ENCODE results near the gene TYMS. TPM values are rescaled to one million over a fixed set of nuclear protein-coding genes. Genes with fewer than 3 reads are reported as not detected.

The TYMS gene
- total RNA-seq, 1 donor from 2014 or later: 67.4 TPM

- no peak for DNase-seq (ENCODE audit: low spot score, unreplicated experiment)
- Mint-ChIP-seq H3K4me3 (ENCODE audit: low read depth) (no peak overlapping the region), H3K9me3 (ENCODE audit: low read depth) (no peaks in the 10 kb centered on the region), H3K27ac (no peak overlapping the region), H3K27me3 (no peaks in the 10 kb centered on the region), H3K36me3 (ENCODE audit: insufficient read depth) (peaks cover 15% of the 10 kb centered on the region), H3K4me1 (ENCODE audit: low read depth) (no peaks in the 10 kb centered on the region)
- TF ChIP-seq CTCF (IDR thresholded peaks at IDR 0.05; ENCODE audit: unreplicated experiment): no peak
These were observed 17.9 kb downstream of the TYMS start for GRCh38 chr18:675307-675706.

GRCh38 chr18:676069-676468, 18.6 kb downstream of the TYMS start:
- no peaks in the 10 kb centered on the region for H3K4me1 Mint-ChIP-seq (ENCODE audit: low read depth)
- no peak for TF ChIP-seq CTCF (IDR thresholded peaks at IDR 0.05; ENCODE audit: unreplicated experiment)
- H3K9me3 Mint-ChIP-seq (ENCODE audit: low read depth): no peaks in the 10 kb centered on the region
- no peak overlapping the region for H3K27ac Mint-ChIP-seq
- H3K27me3 Mint-ChIP-seq: no peaks in the 10 kb centered on the region
- H3K36me3 Mint-ChIP-seq (ENCODE audit: insufficient read depth): peaks cover 12% of the 10 kb centered on the region
- DNase-seq (ENCODE audit: low spot score, unreplicated experiment): no peak
- no peak overlapping the region for H3K4me3 Mint-ChIP-seq (ENCODE audit: low read depth)

- H3K27ac Mint-ChIP-seq: no peak overlapping the region
- no peaks in the 10 kb centered on the region for H3K4me1 Mint-ChIP-seq (ENCODE audit: low read depth)
- H3K36me3 Mint-ChIP-seq (ENCODE audit: insufficient read depth): peaks cover 12% of the 10 kb centered on the region
- no peaks in the 10 kb centered on the region for H3K9me3 Mint-ChIP-seq (ENCODE audit: low read depth)
- TF ChIP-seq CTCF (IDR thresholded peaks at IDR 0.05; ENCODE audit: unreplicated experiment): no peak
- DNase-seq (ENCODE audit: low spot score, unreplicated experiment): no peak
- no peak overlapping the region for H3K4me3 Mint-ChIP-seq (ENCODE audit: low read depth)
- no peaks in the 10 kb centered on the region for H3K27me3 Mint-ChIP-seq
These were observed 19.3 kb downstream of the TYMS start for GRCh38 chr18:676736-677135.

- H3K27me3 Mint-ChIP-seq: no peaks in the 10 kb centered on the region
- no peak for DNase-seq (ENCODE audit: low spot score, unreplicated experiment)
- H3K9me3 Mint-ChIP-seq (ENCODE audit: low read depth): no peaks in the 10 kb centered on the region
- no peak overlapping the region for H3K4me3 Mint-ChIP-seq (ENCODE audit: low read depth)
- H3K27ac Mint-ChIP-seq: no peak overlapping the region
- H3K36me3 Mint-ChIP-seq (ENCODE audit: insufficient read depth): peaks cover 14% of the 10 kb centered on the region
- H3K4me1 Mint-ChIP-seq (ENCODE audit: low read depth): no peaks in the 10 kb centered on the region
- TF ChIP-seq CTCF (IDR thresholded peaks at IDR 0.05; ENCODE audit: unreplicated experiment): no peak
These were observed 19.7 kb downstream of the TYMS start for GRCh38 chr18:677145-677544.

GRCh38 chr18:677951-678381, 20.5 kb downstream of the TYMS start:
- Mint-ChIP-seq H3K4me3 (ENCODE audit: low read depth) (no peak overlapping the region), H3K9me3 (ENCODE audit: low read depth) (no peaks in the 10 kb centered on the region), H3K36me3 (ENCODE audit: insufficient read depth) (peaks cover 10% of the 10 kb centered on the region), H3K27me3 (no peaks in the 10 kb centered on the region), H3K4me1 (ENCODE audit: low read depth) (peaks cover 5% of the 10 kb centered on the region), H3K27ac (peak overlapping the region; percentile 73)
- DNase-seq (ENCODE audit: low spot score, unreplicated experiment): no peak
- no peak for TF ChIP-seq CTCF (IDR thresholded peaks at IDR 0.05; ENCODE audit: unreplicated experiment)

Measured in progenitor cell of endocrine pancreas (in vitro differentiated cells).